DMS153 treated with DMSO at 0.1 percent for 48 hours (cell line): ENCODE results near the gene APBA2.
"Not testable (repeated sequence)": the region's sequence is repeated elsewhere in the genome, so short reads cannot be mapped to it uniquely, and the experiment has no call there.

ENCODE experiments used
- DNase-seq: peaks from one replicate; lab custom pipeline; 2025; ENCODE audit not compliant: unreplicated experiment; lab: John Stamatoyannopoulos, UW

APBA2 gene

GRCh38 chr15:29098652-29099051, 212.9 kb downstream of the APBA2 start:
- DNase-seq = no peak

- DNase-seq = no peak
Observed at GRCh38 chr15:29099131-29099880, 213.5 kb downstream of the APBA2 start.

- DNase-seq = no peak
Observed at GRCh38 chr15:29100486-29101000, 214.8 kb downstream of the APBA2 start.

- DNase-seq = no peak
Observed at GRCh38 chr15:29101491-29101890, 215.7 kb downstream of the APBA2 start.

DNA sequence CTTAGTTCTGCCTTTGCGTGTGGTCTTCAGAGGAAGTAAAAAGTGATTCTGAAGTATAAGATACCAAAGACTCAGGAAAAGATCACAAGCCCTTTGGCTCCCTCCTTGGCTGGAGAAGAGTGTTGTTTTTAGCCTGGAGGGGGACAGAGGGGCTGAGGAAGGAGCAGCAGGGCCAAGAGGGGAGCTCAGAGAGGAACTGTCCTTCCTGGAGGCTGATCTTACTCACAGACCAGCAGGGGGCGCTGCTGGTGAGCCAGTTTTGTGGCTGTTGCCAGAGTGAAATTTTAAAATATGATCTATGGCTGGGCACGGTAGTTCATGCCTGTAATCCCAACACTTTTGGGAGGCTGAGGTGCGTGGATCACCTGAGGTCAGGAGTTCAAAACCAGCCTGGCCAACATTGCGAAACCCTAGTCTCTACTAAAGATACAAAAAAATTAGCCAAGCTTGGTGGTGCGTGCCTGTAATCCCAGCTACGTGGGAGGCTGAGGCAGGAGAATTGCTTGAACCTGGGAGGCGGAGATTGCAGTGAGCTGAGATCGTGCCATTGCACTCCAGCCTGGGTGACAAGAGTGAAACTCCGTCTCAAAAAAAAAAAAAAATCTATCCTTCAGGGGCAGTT, 216.5 kb downstream of the APBA2 start:
- DNase-seq = not testable (repeated sequence)

GRCh38 chr15:29102911-29103823, 217.4 kb downstream of the APBA2 start:
- DNase-seq = no peak

- no peak for DNase-seq
Observed at GRCh38 chr15:29103824-29104565, 218.2 kb downstream of the APBA2 start.

DNA sequence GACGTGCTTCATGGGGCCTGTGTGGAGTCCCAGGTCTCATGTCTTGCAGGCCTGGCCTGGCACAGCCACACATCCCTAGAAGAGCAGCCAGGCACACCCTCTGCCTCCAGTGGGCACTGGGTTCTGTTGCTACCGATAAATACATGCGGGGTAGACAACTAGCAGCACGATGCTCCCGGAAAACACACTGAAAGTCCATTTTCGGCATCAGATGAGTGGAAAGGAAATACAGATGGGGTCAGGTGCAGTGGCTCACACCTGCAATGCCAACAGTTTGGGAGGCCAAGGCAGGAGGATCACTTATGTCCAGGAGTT, 218.7 kb downstream of the APBA2 start:
- no peak for DNase-seq

DNA sequence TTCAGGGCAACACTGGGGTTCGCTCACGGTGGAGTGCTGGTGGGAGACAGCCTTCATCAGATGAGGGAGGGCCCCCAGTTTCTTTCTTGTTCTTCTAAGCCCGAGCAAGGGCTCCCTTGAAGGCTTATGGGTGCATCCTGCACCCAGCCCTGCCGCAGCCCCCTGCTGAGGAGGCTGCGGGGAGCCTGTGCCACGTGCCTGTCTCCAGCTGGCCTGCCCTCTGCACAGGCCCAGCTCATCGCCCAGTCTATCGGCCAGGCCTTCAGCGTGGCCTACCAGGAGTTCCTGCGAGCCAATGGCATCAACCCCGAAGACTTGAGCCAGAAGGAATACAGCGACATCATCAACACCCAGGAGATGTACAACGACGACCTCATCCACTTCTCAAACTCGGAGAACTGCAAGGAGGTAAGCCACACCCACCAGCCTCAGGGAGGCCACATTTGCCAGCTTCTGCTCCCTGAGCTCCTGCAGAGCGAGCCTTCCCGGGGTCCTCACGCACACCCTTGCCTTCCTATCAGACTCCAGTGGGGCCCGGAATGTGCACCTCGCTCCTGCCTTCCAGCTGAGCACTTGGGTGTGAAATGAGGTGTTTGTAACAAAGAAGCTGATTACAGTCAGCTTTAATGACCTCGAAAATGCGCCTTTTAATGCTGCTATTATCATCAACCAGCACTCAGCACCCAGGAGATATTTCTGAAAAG, 219.5 kb downstream of the APBA2 start:
- DNase-seq = no peak

- no peak for DNase-seq
Observed at GRCh38 chr15:29106116-29106515, 220.3 kb downstream of the APBA2 start.

DNA sequence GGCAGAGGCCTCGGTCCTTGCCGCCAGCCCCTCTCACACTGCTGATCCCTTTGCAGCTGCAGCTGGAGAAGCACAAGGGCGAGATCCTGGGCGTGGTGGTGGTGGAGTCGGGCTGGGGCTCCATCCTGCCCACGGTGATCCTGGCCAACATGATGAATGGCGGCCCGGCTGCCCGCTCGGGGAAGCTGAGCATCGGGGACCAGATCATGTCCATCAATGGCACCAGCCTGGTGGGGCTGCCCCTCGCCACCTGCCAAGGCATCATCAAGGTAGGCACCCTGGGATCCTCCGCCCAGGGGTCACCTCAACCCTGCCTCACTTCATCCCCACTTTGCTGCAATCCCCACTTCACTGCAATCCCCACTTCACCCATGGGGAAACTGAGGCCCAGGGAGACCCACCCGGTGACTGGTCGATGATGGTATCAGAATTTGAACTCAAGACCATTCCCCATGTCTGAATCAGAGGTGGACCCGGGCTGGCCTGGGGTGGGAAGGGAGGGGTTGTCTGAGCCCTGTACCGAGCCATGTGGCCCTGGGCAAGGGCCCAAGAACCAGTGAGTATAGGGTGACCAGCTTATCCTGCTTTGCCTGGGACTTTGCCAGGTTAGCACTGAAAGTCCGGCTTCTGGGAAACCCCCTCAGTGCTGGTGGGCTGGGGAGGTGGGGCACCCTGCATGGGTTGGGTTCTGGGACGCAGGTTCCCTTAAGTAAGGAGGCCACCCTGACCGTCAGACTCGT, 220.9 kb downstream of the APBA2 start:
- no peak for DNase-seq

DNA sequence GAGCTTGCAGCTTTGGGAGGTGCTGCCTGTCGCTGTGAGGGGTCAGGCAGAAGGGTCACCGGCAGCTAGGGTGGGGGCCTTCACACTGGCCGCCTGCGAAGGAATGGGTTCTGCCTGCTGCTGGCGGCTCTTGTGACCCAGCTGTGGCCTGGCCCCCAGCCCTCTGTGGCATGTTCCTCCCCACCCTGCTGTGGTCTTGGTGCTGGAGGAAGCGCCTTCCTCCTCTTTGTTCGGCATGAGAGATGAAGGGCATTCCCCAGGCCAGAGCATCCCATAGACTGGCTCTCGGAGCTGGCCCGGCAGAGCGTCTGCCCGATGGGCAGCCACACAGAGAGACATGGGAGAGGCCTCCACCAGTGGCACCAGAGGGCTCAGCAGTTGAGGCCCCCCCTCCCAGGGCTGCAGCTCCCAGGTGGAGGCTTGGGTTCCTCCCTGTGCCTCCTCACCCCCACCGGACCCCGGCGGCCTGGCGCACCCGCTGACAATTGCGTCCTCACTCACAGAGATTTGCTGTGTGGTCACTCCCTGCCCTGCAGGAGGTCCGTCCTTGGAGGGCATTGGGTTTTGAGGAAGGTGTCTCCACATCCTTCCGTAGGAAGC, 221.6 kb downstream of the APBA2 start:
- DNase-seq = no peak

- no peak for DNase-seq
Observed at GRCh38 chr15:29107971-29108645, 222.3 kb downstream of the APBA2 start.

DNA sequence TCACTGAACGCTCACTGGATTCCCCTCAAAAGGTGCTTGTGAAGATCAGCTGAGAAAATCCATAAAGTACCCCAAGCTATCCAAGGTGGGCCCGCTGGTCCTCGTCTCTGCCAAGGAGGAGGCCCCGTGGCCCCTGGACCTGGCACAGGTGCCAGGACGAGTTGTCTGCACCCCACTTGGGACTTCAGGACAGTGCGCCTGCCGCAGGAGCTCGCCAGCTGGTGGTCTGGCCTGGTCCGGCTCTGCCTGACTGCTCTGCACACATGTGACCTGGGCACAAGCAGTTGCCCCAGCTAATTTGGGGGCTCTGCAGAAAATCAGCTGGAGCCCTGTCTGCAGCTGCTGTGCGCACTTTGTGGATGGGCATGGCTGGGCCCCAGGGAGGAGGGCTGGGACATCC, 224.0 kb downstream of the APBA2 start:
- no peak for DNase-seq

- no peak for DNase-seq
Observed at GRCh38 chr15:29110176-29110575, 224.4 kb downstream of the APBA2 start.

DNA sequence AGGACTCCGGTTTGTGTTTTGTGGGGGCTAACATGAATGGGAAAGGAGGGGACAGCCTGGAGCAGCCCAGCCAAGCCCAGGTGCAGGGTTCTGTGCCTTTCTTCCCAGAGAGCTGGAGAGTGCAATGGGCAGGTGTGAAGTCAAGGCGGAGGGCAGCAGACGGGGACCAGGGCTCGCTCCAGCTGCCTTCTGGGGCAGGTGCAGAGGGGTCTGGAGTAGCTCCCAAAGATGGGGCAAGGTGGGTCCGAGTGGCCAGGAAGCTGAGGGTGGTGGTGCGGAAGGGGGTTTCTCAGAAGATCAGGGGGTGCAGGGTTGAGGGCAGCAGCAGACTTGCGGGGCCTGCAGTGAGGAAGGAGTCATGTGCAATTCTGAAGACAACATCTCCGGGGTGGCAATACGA, 225.0 kb downstream of the APBA2 start:
- DNase-seq = no peak

DNA sequence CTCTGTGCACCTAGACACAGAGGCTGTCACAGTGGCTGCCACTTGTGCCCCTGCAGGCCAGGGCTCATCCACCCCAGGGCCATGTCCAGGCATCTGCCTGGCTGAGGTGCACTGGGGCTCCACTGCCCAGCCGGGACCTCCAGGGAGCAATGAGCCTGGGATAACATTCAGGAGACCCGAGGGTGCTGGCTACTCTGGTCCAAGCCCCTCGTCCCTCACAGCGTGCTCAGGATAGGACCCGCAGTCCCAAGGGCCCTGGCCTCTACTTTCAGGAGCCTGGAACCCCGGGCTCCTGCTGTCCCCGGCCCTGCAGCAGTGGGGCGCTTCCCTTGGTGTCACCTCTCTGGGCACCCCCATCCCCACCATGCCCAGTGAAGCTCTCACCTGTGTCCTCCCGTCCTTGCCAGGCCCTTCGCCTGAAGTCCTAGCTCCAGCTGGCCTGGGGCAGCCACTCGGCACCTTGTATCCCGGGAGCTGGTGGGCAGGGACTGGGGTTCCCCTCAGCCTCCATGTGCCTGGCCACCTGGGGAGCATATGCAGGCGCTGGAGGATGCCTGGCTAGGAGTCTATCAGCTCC, 226.0 kb downstream of the APBA2 start:
- DNase-seq = no peak
